Measurements from ENCODE around the gene OR4D10.
"Not testable (repeated sequence)": the region's sequence is repeated elsewhere in the genome, so short reads cannot be mapped to it uniquely, and the experiment has no call there.

Gene OR4D10

GRCh38 chr11:59473015-59473414 lies at the start of gene OR4D10:
OR4D10 (plus strand) TSS chr11:59473315; CDS start chr11:59477430, 4,115 bp downstream.
- DNase-seq (ENCODE audit: low read depth): no peak

GRCh38 chr11:59423835-59424234 lies 49.3 kb upstream of the OR4D10 start:
- no peak for DNase-seq (ENCODE audit: low read depth)

GRCh38 chr11:59425131-59425530 lies 48.0 kb upstream of the OR4D10 start:
- no peak for DNase-seq (ENCODE audit: low read depth)

- DNase-seq (ENCODE audit: low read depth): no peak
Observed at GRCh38 chr11:59426361-59427067, 46.6 kb upstream of the OR4D10 start, which contains the start of gene OR5A2. OR5A2 (minus strand) TSS chr11:59426413; CDS start chr11:59422953, 3,460 bp downstream.

- no peak for DNase-seq (ENCODE audit: low read depth)
Observed at GRCh38 chr11:59427068-59427382, 46.1 kb upstream of the OR4D10 start.

- no peak for DNase-seq (ENCODE audit: low read depth)
Observed at GRCh38 chr11:59429924-59430516, 43.1 kb upstream of the OR4D10 start.

- no peak for DNase-seq (ENCODE audit: low read depth)
Observed at GRCh38 chr11:59436169-59436568, 36.9 kb upstream of the OR4D10 start, which contains the start of gene OR5A1. OR5A1 (plus strand) TSS chr11:59436469; CDS start chr11:59443169, 6,700 bp downstream.

GRCh38 chr11:59437770-59438169 lies 35.3 kb upstream of the OR4D10 start:
- no peak for DNase-seq (ENCODE audit: low read depth)

GRCh38 chr11:59445624-59446023 lies 27.5 kb upstream of the OR4D10 start:
- DNase-seq (ENCODE audit: low read depth): not testable (repeated sequence)

- DNase-seq (ENCODE audit: low read depth): no peak
Observed at GRCh38 chr11:59448484-59448883, 24.6 kb upstream of the OR4D10 start.

- no peak for DNase-seq (ENCODE audit: low read depth)
Observed at GRCh38 chr11:59456661-59457060, 16.5 kb upstream of the OR4D10 start, which contains the start of gene OR4D6. OR4D6 (plus strand) TSS chr11:59456961; CDS start chr11:59456961, 0 bp downstream.

- DNase-seq (ENCODE audit: low read depth): no peak
Observed at GRCh38 chr11:59459916-59460315, 13.2 kb upstream of the OR4D10 start.

GRCh38 chr11:59463190-59463641 lies 9.9 kb upstream of the OR4D10 start:
- no peak for DNase-seq (ENCODE audit: low read depth)

- DNase-seq (ENCODE audit: low read depth): no peak
Observed at GRCh38 chr11:59475176-59475575, 2.1 kb downstream of the OR4D10 start.

- no peak for DNase-seq (ENCODE audit: low read depth)
Observed at GRCh38 chr11:59479906-59480305, 6.8 kb downstream of the OR4D10 start.

- DNase-seq (ENCODE audit: low read depth): no peak
Observed at GRCh38 chr11:59480359-59480758, 7.2 kb downstream of the OR4D10 start.

GRCh38 chr11:59501931-59502330 lies 28.8 kb downstream of the OR4D10 start:
- no peak for DNase-seq (ENCODE audit: low read depth)

GRCh38 chr11:59503276-59503675 lies 30.2 kb downstream of the OR4D10 start, which contains the start of gene OR4D11:
OR4D11 (plus strand) TSS chr11:59503576; CDS start chr11:59503576, 0 bp downstream.
- no peak for DNase-seq (ENCODE audit: low read depth)

- no peak for DNase-seq (ENCODE audit: low read depth)
Observed at GRCh38 chr11:59510941-59511589, 38.0 kb downstream of the OR4D10 start, which contains the start of gene OR4D9. OR4D9 (plus strand) TSS chr11:59511539; CDS start chr11:59514913, 3,374 bp downstream.

- no peak for DNase-seq (ENCODE audit: low read depth)
Observed at GRCh38 chr11:59511675-59512074, 38.6 kb downstream of the OR4D10 start.

- not testable (repeated sequence) for DNase-seq (ENCODE audit: low read depth)
Observed at GRCh38 chr11:59520139-59520538, 47.0 kb downstream of the OR4D10 start.

- no peak for DNase-seq (ENCODE audit: low read depth)
Observed at GRCh38 chr11:59520741-59521140, 47.6 kb downstream of the OR4D10 start.

GRCh38 chr11:59523541-59523940 lies 50.4 kb downstream of the OR4D10 start:
- DNase-seq (ENCODE audit: low read depth): no peak

Measured in activated T-cell treated with anti-CD3 and anti-CD28 coated beads for 48 hours (primary cell).